SK-N-SH (cell line): Measurements from ENCODE around the gene C7. TPM values are rescaled to one million over a fixed set of nuclear protein-coding genes. Genes with fewer than 3 reads are reported as not detected.
"Not testable (repeated sequence)": the region's sequence is repeated elsewhere in the genome, so short reads cannot be mapped to it uniquely, and the experiment has no call there.

Experiments
- CTCF ChIA-PET: fragments of 300-600, 350-600 bp; formaldehyde crosslinking; extraction: SDS; loops from one replicate; lab custom pipeline; 2021; lab: Yijun Ruan, JAX
- POLR2A ChIA-PET: fragments of 350-600 bp; sonication (Branson Sonifier 250); formaldehyde crosslinking; extraction: SDS; loops from one replicate; lab custom pipeline; 2020; ENCODE audit warnings: antibody characterized with exemption, inconsistent platforms; lab: Yijun Ruan, JAX
- DNase-seq: peaks from one replicate; pipeline ENCODE4 v3.0.0; 2012
- H2AFZ ChIP-seq: fragments of 200-600 bp; sonication (generic); 2 replicates; pipeline ENCODE4 v1.8.1; 2016; ENCODE audit warnings: antibody characterized with exemption, mild to moderate bottlenecking, low read depth
- H3F3A ChIP-seq: fragments of 200-600 bp; sonication (generic); replicated peaks from 2 replicates; pipeline ENCODE3; 2016; ENCODE audit warnings: antibody characterized with exemption, mild to moderate bottlenecking; ENCODE audit not compliant: insufficient read depth
- H3K27ac ChIP-seq, 2 experiments: fragments of 200-500 bp in 1 of 2; fragments of 200-600 bp in 1 of 2; sonication (Bioruptor generic) in 1 of 2; sonication (generic), shearing (Covaris generic) in 1 of 2; 2 replicates each; pipeline versions ENCODE4 v1.5.1 to v1.6.1; 2014 to 2016; ENCODE audit warnings: low read depth in 2 of 2, inconsistent platforms in 1 of 2, low read length in 1 of 2, mild to moderate bottlenecking in 1 of 2, mixed read lengths in 1 of 2
- H3K27me3 ChIP-seq: fragments of 200-600 bp; sonication (generic), shearing (Covaris generic); 2 replicates; pipeline ENCODE4 v1.6.1; 2016; ENCODE audit warnings: mixed run types; ENCODE audit not compliant: insufficient read depth
- H3K36me3 ChIP-seq, 2 experiments: fragments of 200-500 bp in 1 of 2; fragments of 200-600 bp in 1 of 2; sonication (Bioruptor generic) in 1 of 2; sonication (generic) in 1 of 2; replicated peaks in 1 of 2; 2 replicates each; pipeline versions ENCODE3 to v1.5.1; 2014 to 2016; ENCODE audit warnings: low read length in 1 of 2, mild to moderate bottlenecking in 1 of 2; ENCODE audit not compliant: insufficient read depth in 2 of 2, control insufficient read depth in 1 of 2
- H3K4me1 ChIP-seq, 2 experiments: fragments of 200-500 bp in 1 of 2; fragments of 200-600 bp in 1 of 2; sonication (Bioruptor generic) in 1 of 2; sonication (generic), shearing (Covaris generic) in 1 of 2; 2 replicates each; pipeline versions ENCODE4 v1.5.1 to v1.6.1; 2014 to 2016; ENCODE audit warnings: low read depth in 1 of 2, low read length in 1 of 2, mixed run types in 1 of 2; ENCODE audit not compliant: insufficient read depth in 2 of 2, control insufficient read depth in 1 of 2
- H3K4me2 ChIP-seq: fragments of 200-600 bp; sonication (generic), shearing (Covaris generic); 2 replicates; pipeline ENCODE4 v1.6.1; 2017; ENCODE audit warnings: mixed run types
- H3K4me3 ChIP-seq, 2 experiments: fragments of 200-500 bp in 1 of 2; fragments of 200-600 bp in 1 of 2; sonication (Bioruptor generic) in 1 of 2; sonication (generic), shearing (Covaris generic) in 1 of 2; 2 replicates each; pipeline versions ENCODE4 v1.5.1 to v1.8.1; 2014 to 2016; ENCODE audit warnings: low read depth in 2 of 2, inconsistent platforms in 1 of 2, low read length in 1 of 2, mild to moderate bottlenecking in 1 of 2, mixed read lengths in 1 of 2, moderate library complexity in 1 of 2
- H3K79me2 ChIP-seq: fragments of 200-600 bp; sonication (generic); 2 replicates; pipeline ENCODE4 v1.8.1; 2017; ENCODE audit warnings: mild to moderate bottlenecking; ENCODE audit not compliant: insufficient read depth
- H3K9ac ChIP-seq: fragments of 200-600 bp; sonication (generic); 2 replicates; pipeline ENCODE4 v1.6.1; 2017; ENCODE audit warnings: mixed run types
- H3K9me2 ChIP-seq: fragments of 200-600 bp; sonication (generic); 2 replicates; pipeline ENCODE4 v1.6.1; 2017; ENCODE audit warnings: mixed run types
- H3K9me3 ChIP-seq: fragments of 200-600 bp; sonication (generic); 2 replicates; pipeline ENCODE4 v1.6.1; 2017; ENCODE audit warnings: mixed run types, mild to moderate bottlenecking, moderate library complexity
- H4K20me1 ChIP-seq: fragments of 200-600 bp; sonication (generic); 2 replicates; pipeline ENCODE4 v1.6.1; 2017; ENCODE audit warnings: mild to moderate bottlenecking, mixed run types; ENCODE audit not compliant: insufficient read depth
- CHD2 ChIP-seq: fragments of 150-350 bp; IDR thresholded peaks from 2 replicates; pipeline ENCODE4 v1.6.1; 2018; ENCODE audit warnings: low read length; ENCODE audit not compliant: partially characterized antibody
- MAX ChIP-seq: IDR thresholded peaks from 2 replicates; pipeline ENCODE4 v1.4.0; 2012; ENCODE audit warnings: low read depth
- SIN3A ChIP-seq: IDR thresholded peaks from 2 replicates; pipeline ENCODE4 v1.6.1; 2012; ENCODE audit warnings: low read depth, mild to moderate bottlenecking, low read length, moderate library complexity, borderline replicate concordance
- TAF1 ChIP-seq: IDR thresholded peaks from 2 replicates; pipeline ENCODE4 v1.6.1; 2012; ENCODE audit warnings: low read depth, mild to moderate bottlenecking, low read length, moderate library complexity, borderline replicate concordance
- WGBS: methylation state at CpG from one replicate; pipeline ENCODE4 v1.1.6; 2017; ENCODE audit warnings: low lambda C conversion rate; 5-methylcytosine and 5-hydroxymethylcytosine counted together
- polyA plus RNA-seq, 3 experiments: library from polyadenylated mRNA; depleted of rRNA; stranded (reverse); fragments of >200 nt; gene quantifications; 2 replicates each; pipeline ENCODE4 v1.2.3, GENCODE V29; 2012
- TF ChIP-seq, protein P1 (sequence below): fragments of 200-600 bp; sonication (generic); IDR thresholded peaks from 2 replicates; pipeline ENCODE4 v1.6.1; 2017; ENCODE audit warnings: antibody characterized with exemption, mild to moderate bottlenecking, moderate library complexity

The C7 gene
- polyA plus RNA-seq, 1 of the 3 experiments (the other 2 are of a cell fraction): 11.1 TPM

DNA sequence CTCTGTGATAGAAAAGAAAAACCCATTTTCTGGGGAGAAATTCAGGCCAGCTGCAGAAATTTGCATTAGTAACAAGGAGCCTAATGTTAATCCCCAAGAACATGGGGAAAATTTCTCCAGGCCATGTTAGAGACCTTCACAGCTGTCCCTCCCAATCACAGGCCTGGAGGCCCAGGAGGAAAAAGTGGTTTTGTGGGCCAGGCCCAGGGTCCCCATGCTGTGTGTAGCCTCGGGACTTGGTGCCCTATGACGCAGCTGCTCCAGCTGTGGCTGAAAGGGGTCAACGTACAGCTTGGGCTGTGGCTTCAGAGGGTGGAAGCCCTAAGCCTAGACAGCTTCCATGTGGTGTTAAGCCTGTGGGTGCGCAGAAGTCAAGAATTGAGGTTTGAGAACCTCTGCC lies 27.0 kb upstream of the C7 start (continued):
- TF ChIP-seq, protein P1, sequence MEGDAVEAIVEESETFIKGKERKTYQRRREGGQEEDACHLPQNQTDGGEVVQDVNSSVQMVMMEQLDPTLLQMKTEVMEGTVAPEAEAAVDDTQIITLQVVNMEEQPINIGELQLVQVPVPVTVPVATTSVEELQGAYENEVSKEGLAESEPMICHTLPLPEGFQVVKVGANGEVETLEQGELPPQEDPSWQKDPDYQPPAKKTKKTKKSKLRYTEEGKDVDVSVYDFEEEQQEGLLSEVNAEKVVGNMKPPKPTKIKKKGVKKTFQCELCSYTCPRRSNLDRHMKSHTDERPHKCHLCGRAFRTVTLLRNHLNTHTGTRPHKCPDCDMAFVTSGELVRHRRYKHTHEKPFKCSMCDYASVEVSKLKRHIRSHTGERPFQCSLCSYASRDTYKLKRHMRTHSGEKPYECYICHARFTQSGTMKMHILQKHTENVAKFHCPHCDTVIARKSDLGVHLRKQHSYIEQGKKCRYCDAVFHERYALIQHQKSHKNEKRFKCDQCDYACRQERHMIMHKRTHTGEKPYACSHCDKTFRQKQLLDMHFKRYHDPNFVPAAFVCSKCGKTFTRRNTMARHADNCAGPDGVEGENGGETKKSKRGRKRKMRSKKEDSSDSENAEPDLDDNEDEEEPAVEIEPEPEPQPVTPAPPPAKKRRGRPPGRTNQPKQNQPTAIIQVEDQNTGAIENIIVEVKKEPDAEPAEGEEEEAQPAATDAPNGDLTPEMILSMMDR: no peak
- TF ChIP-seq SIN3A: no peak
- no peak for TF ChIP-seq TAF1
- no peak for TF ChIP-seq MAX
- no peak for TF ChIP-seq CHD2

DNA sequence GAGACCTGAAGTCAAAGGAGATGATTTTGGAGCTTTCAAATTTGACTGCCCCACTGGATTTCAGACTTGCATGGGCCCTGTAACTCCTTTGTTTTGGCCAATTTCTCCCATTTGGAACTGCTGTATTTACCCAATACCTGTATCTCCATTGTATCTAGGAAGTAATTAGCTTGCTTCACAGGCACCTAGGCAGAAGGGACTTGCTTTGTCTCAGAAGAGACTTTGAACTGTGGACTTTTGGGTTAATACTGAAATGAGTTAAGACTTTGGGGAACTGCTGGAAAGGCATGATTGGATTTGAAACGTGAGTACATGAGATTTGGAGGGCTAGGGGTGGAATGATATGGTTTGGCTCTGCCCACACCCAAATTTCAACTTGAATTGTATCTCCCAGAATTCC lies 26.2 kb upstream of the C7 start:
- POLR2A ChIA-PET, H3F3A ChIP-seq, H3K79me2 ChIP-seq, H3K4me1 ChIP-seq, CTCF ChIA-PET, H3K9me2 ChIP-seq, H4K20me1 ChIP-seq, H3K9ac ChIP-seq, H3K9me3 ChIP-seq, H3K4me3 ChIP-seq, H2AFZ ChIP-seq, DNase-seq, H3K27ac ChIP-seq, H3K36me3 ChIP-seq, H3K27me3 ChIP-seq, H3K4me2 ChIP-seq: not testable (repeated sequence)
- WGBS: 0% methylated on average over 1 of the region's 1 CpG

GRCh38 chr5:40895440-40896425 lies 13.6 kb upstream of the C7 start:
- H2AFZ ChIP-seq, H3K79me2 ChIP-seq, H3F3A ChIP-seq, H3K4me3 ChIP-seq, H3K27ac ChIP-seq, H3K4me2 ChIP-seq, H3K9me2 ChIP-seq, H3K27me3 ChIP-seq, H3K9me3 ChIP-seq, H3K4me1 ChIP-seq, DNase-seq, H3K36me3 ChIP-seq, H4K20me1 ChIP-seq, H3K9ac ChIP-seq, POLR2A ChIA-PET: not testable (repeated sequence)
- 46% methylated on average over 8 of the region's 10 CpGs for WGBS
- CTCF ChIA-PET: interaction anchor here (1.4 kb wide), 1 partner anchor 9 kb away, joined by 3 read pairs; no protein-coding TSS in a partner anchor
